ENCODE results near the gene PGC.

DNA sequence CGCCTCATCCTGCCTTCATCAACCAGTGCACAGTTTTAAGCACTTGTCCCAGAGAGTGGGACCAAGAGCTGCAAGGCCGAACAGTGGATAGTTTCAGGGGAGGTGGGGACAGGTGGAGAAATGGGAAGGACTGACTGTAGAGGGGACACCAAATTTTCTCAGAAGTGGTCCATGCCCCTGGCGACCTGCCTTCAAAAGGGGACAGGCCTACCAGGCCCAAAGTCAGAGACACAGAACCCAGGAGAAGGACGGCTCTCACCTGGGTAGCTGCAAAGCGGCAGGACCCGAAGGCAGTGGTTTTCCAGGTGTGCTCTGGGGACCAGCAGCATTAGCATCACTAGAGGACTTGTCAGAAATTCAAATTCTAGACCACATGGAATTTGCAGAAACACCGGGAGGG, 17.6 kb downstream of the PGC start:
- TF ChIP-seq GATA2 (IDR thresholded peaks at IDR 0.05; ENCODE audit: low read depth, low read length) (no peak), GATA3 (IDR thresholded peaks at IDR 0.05; ENCODE audit: low read depth, low read length) (no peak)

All from SH-SY5Y (cell line).